Activated T-cell treated with anti-CD3 and anti-CD28 coated beads, Interleukin-2, amount 50 U/mL, for 72 hours (primary cell): ENCODE measurements around the gene STX1A. TPM values are rescaled to one million over a fixed set of nuclear protein-coding genes. Genes with fewer than 3 reads are reported as not detected.

Source experiments
- ATAC-seq, 2 donors: fragments of 150-1000 bp; cut with Tn5 transposase; replicated peaks in 1 of 2; 2 replicates each; pipeline ENCODE4 v1.10.0; 2021; ENCODE audit warnings: moderate library complexity in 2 of 2, mild to moderate bottlenecking in 1 of 2
- DNase-seq, 2 donors: peaks; one replicate each; pipeline ENCODE4 v3.0.0; 2021 to 2022; ENCODE audit warnings: mixed read lengths in 1 of 2
- H3K27ac Mint-ChIP-seq: one replicate; pipeline ENCODE4 v1.8.0; 2022; ENCODE audit warnings: mild to moderate bottlenecking, moderate library complexity, mixed read lengths
- H3K27me3 Mint-ChIP-seq: one replicate; pipeline ENCODE4 v1.8.0; 2022; ENCODE audit warnings: low read depth, mixed read lengths
- H3K36me3 Mint-ChIP-seq, 2 donors: one replicate each; pipeline ENCODE4 v1.8.0; 2022; ENCODE audit warnings: mixed read lengths in 2 of 2, mild to moderate bottlenecking in 1 of 2; ENCODE audit not compliant: insufficient read depth in 2 of 2
- H3K4me1 Mint-ChIP-seq: one replicate; pipeline ENCODE4 v1.8.0; 2022; ENCODE audit warnings: low read depth, mixed read lengths
- H3K4me3 Mint-ChIP-seq, 2 donors: one replicate each; pipeline ENCODE4 v1.8.0; 2022; ENCODE audit warnings: mild to moderate bottlenecking in 2 of 2, mixed read lengths in 2 of 2, moderate library complexity in 2 of 2
- H3K9me3 Mint-ChIP-seq, 2 donors: one replicate each; pipeline ENCODE4 v1.8.0; 2022; ENCODE audit warnings: mixed read lengths in 2 of 2
- total RNA-seq, 2 donors: library from RNA; stranded (reverse); gene quantifications; one replicate each; pipeline ENCODE4 v1.2.3, GENCODE V29; 2022

The STX1A gene
- total RNA-seq, 2 donors from 2014 or later: 28.6 to 37.5 TPM

GRCh38 chr7:73700581-73701134 lies 18.8 kb downstream of the STX1A start:
- ATAC-seq (no peak), DNase-seq (no peak)
- peaks cover 0 to 6% of the 10 kb centered on the region in 2 donors for H3K36me3 Mint-ChIP-seq
- H3K27ac Mint-ChIP-seq: no peak overlapping the region
- H3K9me3 Mint-ChIP-seq: no peaks in the 10 kb centered on the region
- H3K27me3 Mint-ChIP-seq: no peaks in the 10 kb centered on the region
- no peak overlapping the region for H3K4me3 Mint-ChIP-seq
- H3K4me1 Mint-ChIP-seq: no peaks in the 10 kb centered on the region

GRCh38 chr7:73700069-73700423 lies 19.4 kb downstream of the STX1A start:
- Mint-ChIP-seq H3K4me3 (no peak overlapping the region), H3K36me3 (peaks cover 0 to 6% of the 10 kb centered on the region in 2 donors), H3K27ac (no peak overlapping the region)

GRCh38 chr7:73699370-73700068 lies 19.9 kb downstream of the STX1A start:
- H3K9me3 Mint-ChIP-seq: no peaks in the 10 kb centered on the region
- ATAC-seq (no peak), DNase-seq (no peak)
- no peaks in the 10 kb centered on the region for H3K27me3 Mint-ChIP-seq
- H3K4me3 Mint-ChIP-seq: no peak overlapping the region
- peaks cover 3 to 9% of the 10 kb centered on the region in 2 donors for H3K36me3 Mint-ChIP-seq
- H3K4me1 Mint-ChIP-seq: no peaks in the 10 kb centered on the region
- no peak overlapping the region for H3K27ac Mint-ChIP-seq

More at GRCh38 chr7:73700069-73700423, 19.4 kb downstream of the STX1A start:
- DNase-seq: no peak
- no peaks in the 10 kb centered on the region for H3K27me3 Mint-ChIP-seq
- H3K4me1 Mint-ChIP-seq: no peaks in the 10 kb centered on the region
- ATAC-seq: no peak
- H3K9me3 Mint-ChIP-seq: no peaks in the 10 kb centered on the region

- Mint-ChIP-seq H3K36me3 (peaks cover 4 to 13% of the 10 kb centered on the region in 2 donors), H3K4me1 (no peaks in the 10 kb centered on the region), H3K4me3 (no peak overlapping the region), H3K9me3 (no peaks in the 10 kb centered on the region), H3K27ac (no peak overlapping the region), H3K27me3 (no peaks in the 10 kb centered on the region)
- ATAC-seq (no peak), DNase-seq (no peak)
Measured at GRCh38 chr7:73698410-73698809, 21.1 kb downstream of the STX1A start.

GRCh38 chr7:73696372-73696771 lies 23.1 kb downstream of the STX1A start:
- no peak overlapping the region for H3K4me3 Mint-ChIP-seq
- H3K27me3 Mint-ChIP-seq: no peaks in the 10 kb centered on the region
- H3K9me3 Mint-ChIP-seq: no peaks in the 10 kb centered on the region
- DNase-seq: no peak
- no peak for ATAC-seq
- no peak overlapping the region for H3K27ac Mint-ChIP-seq
- H3K4me1 Mint-ChIP-seq: no peaks in the 10 kb centered on the region
- H3K36me3 Mint-ChIP-seq: peaks cover 4 to 14% of the 10 kb centered on the region in 2 donors

- Mint-ChIP-seq H3K4me3 (no peak overlapping the region), H3K36me3 (peaks cover 11 to 25% of the 10 kb centered on the region in 2 donors), H3K27me3 (no peaks in the 10 kb centered on the region)
Measured at GRCh38 chr7:73690646-73691045, 28.8 kb downstream of the STX1A start.

GRCh38 chr7:73688288-73688687 lies 31.2 kb downstream of the STX1A start:
- peaks cover 7 to 21% of the 10 kb centered on the region in 2 donors for H3K36me3 Mint-ChIP-seq
- DNase-seq (no peak), ATAC-seq (no peak)
- H3K27me3 Mint-ChIP-seq: no peaks in the 10 kb centered on the region
- no peak overlapping the region for H3K4me3 Mint-ChIP-seq
- peaks cover 24% of the 10 kb centered on the region for H3K4me1 Mint-ChIP-seq
- peak overlapping the region; percentile 9 for H3K27ac Mint-ChIP-seq
- H3K9me3 Mint-ChIP-seq: no peaks in the 10 kb centered on the region

More at GRCh38 chr7:73690646-73691045, 28.8 kb downstream of the STX1A start:
- peaks cover 19% of the 10 kb centered on the region for H3K4me1 Mint-ChIP-seq
- H3K27ac Mint-ChIP-seq: no peak overlapping the region
- ATAC-seq (no peak), DNase-seq (no peak)
- no peaks in the 10 kb centered on the region for H3K9me3 Mint-ChIP-seq

GRCh38 chr7:73685311-73685710 lies 34.2 kb downstream of the STX1A start:
- Mint-ChIP-seq H3K4me1 (peaks cover 45% of the 10 kb centered on the region), H3K36me3 (peaks cover 7 to 20% of the 10 kb centered on the region in 2 donors), H3K4me3 (peak overlapping the region in 1 of 2 donors; percentile 59), H3K9me3 (no peaks in the 10 kb centered on the region), H3K27me3 (no peaks in the 10 kb centered on the region), H3K27ac (no peak overlapping the region)
- DNase-seq (no peak), ATAC-seq (no peak)

- H3K4me3 Mint-ChIP-seq: peak overlapping the region; percentile 98 to 99
- no peaks in the 10 kb centered on the region for H3K27me3 Mint-ChIP-seq
- no peaks in the 10 kb centered on the region for H3K9me3 Mint-ChIP-seq
- peaks cover 3 to 14% of the 10 kb centered on the region in 2 donors for H3K36me3 Mint-ChIP-seq
- peak overlapping the region; percentile 98 for H3K27ac Mint-ChIP-seq
- DNase-seq (no peak), ATAC-seq (peak in 1 of 2 donors; percentile 2)
- peaks cover 35% of the 10 kb centered on the region for H3K4me1 Mint-ChIP-seq
Measured at GRCh38 chr7:73683788-73684693, 35.4 kb downstream of the STX1A start.

GRCh38 chr7:73683056-73683787 lies 36.2 kb downstream of the STX1A start, which contains the start of the genes BUD23 and DNAJC30:
BUD23 (plus strand) TSS chr7:73683597; CDS start chr7:73683626, 29 bp downstream.
DNAJC30 (minus strand) TSS chr7:73683453; CDS start chr7:73683423, 30 bp downstream.
- peak within 1 kb of the TSS; percentile 98 to 99 for H3K4me3 Mint-ChIP-seq
- no peaks in the 10 kb centered on the region for H3K27me3 Mint-ChIP-seq
- DNase-seq: peak; percentile 93 to 94
- peak; percentile 96 for ATAC-seq
- peak within 1 kb of the TSS; percentile 98 for H3K27ac Mint-ChIP-seq
- no peaks in the 10 kb centered on the region for H3K9me3 Mint-ChIP-seq
- peaks cover 28% of the 10 kb centered on the region for H3K4me1 Mint-ChIP-seq
- H3K36me3 Mint-ChIP-seq: peaks cover 5 to 10% of the 10 kb centered on the region in 2 donors

GRCh38 chr7:73682745-73683055 lies 36.8 kb downstream of the STX1A start:
- Mint-ChIP-seq H3K4me1 (peaks cover 26% of the 10 kb centered on the region), H3K9me3 (no peaks in the 10 kb centered on the region), H3K36me3 (peaks cover 8 to 15% of the 10 kb centered on the region in 2 donors), H3K27me3 (no peaks in the 10 kb centered on the region), H3K27ac (peak overlapping the region; percentile 88), H3K4me3 (peak overlapping the region; percentile 98 to 99)
- DNase-seq (no peak), ATAC-seq (no peak)

- ATAC-seq (no peak), DNase-seq (no peak)
- H3K27ac Mint-ChIP-seq: no peak overlapping the region
- H3K9me3 Mint-ChIP-seq: no peaks in the 10 kb centered on the region
- H3K4me1 Mint-ChIP-seq: peaks cover 26% of the 10 kb centered on the region
- H3K27me3 Mint-ChIP-seq: no peaks in the 10 kb centered on the region
- peak overlapping the region; percentile 98 to 99 for H3K4me3 Mint-ChIP-seq
- peaks cover 5 to 15% of the 10 kb centered on the region in 2 donors for H3K36me3 Mint-ChIP-seq
Measured at GRCh38 chr7:73681031-73681430, 38.4 kb downstream of the STX1A start.
